Neural cell (in vitro differentiated cells): ENCODE data around the gene C16orf74. TPM values are rescaled to one million over a fixed set of nuclear protein-coding genes. Genes with fewer than 3 reads are reported as not detected.

Experiments
- H2AFZ ChIP-seq: fragments of 200-600, 300-800 bp; sonication (generic), shearing (Covaris generic); 2 replicates; pipeline ENCODE4 v1.6.0; 2014; ENCODE audit warnings: low read depth, mild to moderate bottlenecking, antibody characterized with exemption, low read length, moderate library complexity
- H3F3A ChIP-seq: fragments of 200-600 bp; shearing (Covaris generic); 2 replicates; pipeline ENCODE4 v1.6.1; 2016; ENCODE audit warnings: mild to moderate bottlenecking, moderate library complexity, mixed read lengths, antibody characterized with exemption, low read length; ENCODE audit not compliant: insufficient read depth, poor library complexity, severe bottlenecking
- H3K27ac ChIP-seq: fragments of 200-600, 300-800 bp; sonication (generic), shearing (Covaris generic); 2 replicates; pipeline ENCODE4 v1.5.1; 2014; ENCODE audit warnings: mild to moderate bottlenecking, low read length, moderate library complexity
- H3K27me3 ChIP-seq: fragments of 300-800, 200-600 bp; sonication (generic), shearing (Covaris generic); 2 replicates; pipeline ENCODE4 v1.6.0; 2014; ENCODE audit warnings: mild to moderate bottlenecking, low read depth, low read length, moderate library complexity; ENCODE audit not compliant: insufficient read depth
- H3K36me3 ChIP-seq: fragments of 300-800, 200-600 bp; sonication (generic), shearing (Covaris generic); 2 replicates; pipeline ENCODE4 v1.5.1; 2014; ENCODE audit warnings: mild to moderate bottlenecking, antibody characterized with exemption, low read length, moderate library complexity; ENCODE audit not compliant: insufficient read depth
- H3K4me2 ChIP-seq: fragments of 300-800, 200-600 bp; sonication (generic), shearing (Covaris generic); 2 replicates; pipeline ENCODE4 v1.6.0; 2014; ENCODE audit warnings: mild to moderate bottlenecking, low read length
- H3K4me3 ChIP-seq: fragments of 300-800, 200-600 bp; sonication (generic), shearing (Covaris generic); 2 replicates; pipeline ENCODE4 v1.5.1; 2014; ENCODE audit warnings: mild to moderate bottlenecking, low read length, moderate library complexity
- H3K79me2 ChIP-seq: fragments of 200-600 bp; shearing (Covaris generic); replicated peaks from 2 replicates; pipeline ENCODE4 v1.6.0; 2014; ENCODE audit warnings: mild to moderate bottlenecking, low read length, moderate library complexity; ENCODE audit not compliant: insufficient read depth
- H3K9ac ChIP-seq: fragments of 300-800, 200-600 bp; sonication (generic), shearing (Covaris generic); 2 replicates; pipeline ENCODE4 v1.6.1; 2016; ENCODE audit warnings: mild to moderate bottlenecking, low read length, mixed read lengths
- H3K9me2 ChIP-seq: fragments of 200-600 bp; shearing (Covaris generic); 2 replicates; pipeline ENCODE4 v1.6.1; 2016; ENCODE audit warnings: mild to moderate bottlenecking, low read length, mixed read lengths; ENCODE audit not compliant: insufficient read depth
- H3K9me3 ChIP-seq: fragments of 200-600, 300-800 bp; sonication (generic), shearing (Covaris generic); 2 replicates; pipeline ENCODE4 v1.6.1; 2016; ENCODE audit warnings: mild to moderate bottlenecking, mixed run types, low read length, moderate library complexity, mixed read lengths
- H4K20me1 ChIP-seq: fragments of 200-600 bp; shearing (Covaris generic); 2 replicates; pipeline ENCODE4 v1.6.1; 2016; ENCODE audit warnings: mild to moderate bottlenecking, mixed run types; ENCODE audit not compliant: insufficient read depth
- CTCF ChIP-seq: fragments of 450-650 bp; IDR thresholded peaks from 2 replicates; pipeline ENCODE4 v1.5.1; 2014; ENCODE audit warnings: antibody characterized with exemption, mild to moderate bottlenecking, moderate library complexity; ENCODE audit not compliant: poor library complexity, severe bottlenecking
- EP300 ChIP-seq: fragments of 450-650 bp; conservative IDR thresholded peaks from 2 replicates; pipeline ENCODE4 v1.6.1; 2014; ENCODE audit warnings: antibody characterized with exemption, mild to moderate bottlenecking, moderate library complexity; ENCODE audit not compliant: poor library complexity, severe bottlenecking
- EZH2 ChIP-seq: fragments of 200-600, 300-800 bp; shearing (Covaris generic), sonication (generic); IDR thresholded peaks from 2 replicates; pipeline ENCODE4 v1.6.1; 2014; ENCODE audit warnings: antibody characterized with exemption, low read length, borderline replicate concordance, mild to moderate bottlenecking; ENCODE audit not compliant: insufficient read depth, poor library complexity, severe bottlenecking
- MXI1 ChIP-seq: fragments of 450-650 bp; conservative IDR thresholded peaks from 2 replicates; pipeline ENCODE4 v1.6.1; 2014; ENCODE audit warnings: antibody characterized with exemption, mild to moderate bottlenecking; ENCODE audit not compliant: poor library complexity, severe bottlenecking
- POLR2AphosphoS5 ChIP-seq: IDR thresholded peaks from 2 replicates; pipeline ENCODE4 v1.6.1; 2012
- RAD21 ChIP-seq: fragments of 450-650 bp; conservative IDR thresholded peaks from 2 replicates; pipeline ENCODE4 v1.6.1; 2014; ENCODE audit warnings: antibody characterized with exemption, mild to moderate bottlenecking, moderate library complexity
- REST ChIP-seq: IDR thresholded peaks from 2 replicates; pipeline ENCODE4 v1.6.1; 2012; ENCODE audit warnings: borderline replicate concordance
- SMC3 ChIP-seq: fragments of 450-650 bp; conservative IDR thresholded peaks from 2 replicates; pipeline ENCODE4 v1.6.1; 2014; ENCODE audit warnings: antibody characterized with exemption, mild to moderate bottlenecking, moderate library complexity; ENCODE audit not compliant: poor library complexity
- TAF1 ChIP-seq: IDR thresholded peaks from 2 replicates; pipeline ENCODE4 v1.6.1; 2012; ENCODE audit warnings: low read depth
- polyA plus RNA-seq: library from polyadenylated mRNA; depleted of rRNA; stranded (reverse); fragments of >200 nt; gene quantifications from 2 replicates; pipeline ENCODE4 v1.2.3, GENCODE V29; 2014

Gene C16orf74
- polyA plus RNA-seq, 1 donor from 2014 or later, result not detected

GRCh38 chr16:85685251-85685650 lies 65.6 kb downstream of the C16orf74 start:
- H2AFZ ChIP-seq, result no peak overlapping the region
- H3K4me3 ChIP-seq, result no peak overlapping the region
- H3K4me2 ChIP-seq, result no peak overlapping the region
- H3K9me2 ChIP-seq, result no peaks in the 10 kb centered on the region
- TF ChIP-seq EZH2 (no peak), REST (no peak), MXI1 (no peak), POLR2AphosphoS5 (no peak), TAF1 (no peak), EP300 (no peak), SMC3 (no peak), CTCF (no peak), RAD21 (no peak)
- H3K36me3 ChIP-seq, result peaks cover 3% of the 10 kb centered on the region
- no peak overlapping the region for H3K27ac ChIP-seq
- H4K20me1 ChIP-seq, result no peaks in the 10 kb centered on the region
- H3K27me3 ChIP-seq, result no peaks in the 10 kb centered on the region
- H3F3A ChIP-seq, result no peaks in the 10 kb centered on the region
- no peak overlapping the region for H3K9ac ChIP-seq
- peaks cover 4% of the 10 kb centered on the region for H3K79me2 ChIP-seq
- no peaks in the 10 kb centered on the region for H3K9me3 ChIP-seq

- no peak for TF ChIP-seq CTCF
- TF ChIP-seq SMC3, result no peak
- TF ChIP-seq POLR2AphosphoS5, result no peak
- no peak for TF ChIP-seq TAF1
- TF ChIP-seq EP300, result no peak
- no peak for TF ChIP-seq REST
- no peak for TF ChIP-seq EZH2
- no peak for TF ChIP-seq MXI1
- no peak for TF ChIP-seq RAD21
- H3K79me2 ChIP-seq, result peaks cover 4% of the 10 kb centered on the region
- peaks cover 5% of the 10 kb centered on the region for H3K36me3 ChIP-seq
- no peak overlapping the region for H3K4me2 ChIP-seq
- no peak overlapping the region for H3K4me3 ChIP-seq
- H3K9ac ChIP-seq, result no peak overlapping the region
- H3K27me3 ChIP-seq, result no peaks in the 10 kb centered on the region
- H2AFZ ChIP-seq, result no peak overlapping the region
- no peak overlapping the region for H3K27ac ChIP-seq
- no peaks in the 10 kb centered on the region for H4K20me1 ChIP-seq
- no peaks in the 10 kb centered on the region for H3K9me3 ChIP-seq
- H3K9me2 ChIP-seq, result no peaks in the 10 kb centered on the region
- H3F3A ChIP-seq, result no peaks in the 10 kb centered on the region
Observed at GRCh38 chr16:85683363-85683762, 67.5 kb downstream of the C16orf74 start.
